HK-2 (cell line): ENCODE results near the gene AUH.

Experiments used
- DNase-seq: peaks from one replicate; pipeline ENCODE4 v3.0.0-alpha.2; 2018; ENCODE audit not compliant: unreplicated experiment

AUH gene

DNA sequence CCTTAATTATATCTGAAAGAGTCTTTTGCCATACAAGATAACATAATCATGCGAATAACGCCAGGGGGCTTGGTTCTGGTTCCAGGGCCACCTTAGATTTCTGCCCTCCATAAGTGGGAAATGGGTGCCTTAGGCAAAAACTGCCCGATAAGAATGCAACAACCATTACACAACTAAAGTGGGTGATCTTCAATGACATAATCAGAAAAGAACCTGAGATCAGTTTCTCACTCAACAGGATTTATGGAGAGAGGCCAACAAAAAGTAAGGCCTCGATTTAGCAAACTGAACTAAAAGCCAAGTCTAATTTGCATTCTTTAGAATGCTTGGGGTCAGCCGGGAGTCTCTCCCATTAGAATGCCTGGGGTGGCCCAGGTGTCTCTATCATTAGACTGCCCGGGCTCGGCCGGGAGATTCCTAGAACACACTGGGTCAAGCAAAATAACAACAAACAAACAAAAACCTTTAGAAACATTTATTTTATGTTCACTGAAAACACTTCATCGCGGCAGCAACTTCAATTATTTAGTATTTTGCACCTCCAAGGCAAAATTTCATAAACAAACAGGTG is 194.8 kb downstream of the AUH start:
- DNase-seq, result no peak

DNA sequence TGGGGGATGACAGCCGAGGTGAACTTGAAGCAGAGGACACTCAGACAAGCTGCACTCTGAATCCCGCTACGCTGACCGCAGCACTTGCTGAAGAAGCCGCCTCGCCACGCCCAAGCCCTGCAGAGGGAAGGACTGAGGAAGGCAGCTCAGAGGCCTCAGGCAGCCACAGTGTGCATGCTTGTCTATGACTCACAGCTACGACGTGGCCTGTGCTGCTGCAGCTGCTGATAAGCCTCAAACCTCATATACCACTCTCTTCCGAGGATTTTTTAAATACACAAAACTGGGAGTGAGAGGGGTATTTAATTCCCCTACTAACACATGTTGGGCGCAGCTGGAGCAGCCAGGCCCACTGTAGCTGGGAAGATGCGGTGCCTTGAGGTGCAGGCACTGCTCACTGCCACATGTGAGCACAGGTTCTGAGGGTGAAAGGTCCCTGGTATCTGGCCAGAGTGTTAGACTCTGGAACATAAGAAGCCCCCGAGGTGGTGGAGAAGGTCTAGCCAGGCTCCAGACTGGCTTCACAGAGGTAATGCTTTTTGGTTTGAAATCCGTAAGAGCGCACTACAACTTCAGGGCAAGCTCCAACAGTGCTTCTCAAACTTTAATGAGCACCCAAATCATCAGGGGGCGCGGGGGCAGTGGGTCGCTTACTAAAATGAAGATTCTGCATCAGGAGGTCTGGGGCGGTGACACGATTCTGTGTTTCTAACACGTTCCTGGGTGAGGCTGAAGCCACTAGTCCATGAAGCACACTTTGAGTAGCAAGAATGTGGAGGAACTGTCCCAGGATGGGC is 196.8 kb downstream of the AUH start:
- DNase-seq, result peak; percentile 82
